SH-SY5Y (cell line): ENCODE measurements around the gene IKZF2.

Experiments used
- GATA2 ChIP-seq: IDR thresholded peaks from 2 replicates; pipeline ENCODE4 v1.6.1; 2011; ENCODE audit warnings: mild to moderate bottlenecking, low read depth, low read length
- GATA3 ChIP-seq: IDR thresholded peaks from 2 replicates; pipeline ENCODE4 v1.6.1; 2011; ENCODE audit warnings: low read depth, mild to moderate bottlenecking, low read length, moderate library complexity

GRCh38 chr2:213162516-213163118, 11.2 kb upstream of the IKZF2 start:
- TF ChIP-seq GATA3: no peak
- no peak for TF ChIP-seq GATA2
